Thyroid gland (tissue), 4 donors: ENCODE results near the gene FAR2. TPM values are rescaled to one million over a fixed set of nuclear protein-coding genes. Genes with fewer than 3 reads are reported as not detected.

Source experiments
- DNase-seq, 2 donors: peaks; one replicate each; pipeline ENCODE4 v3.0.0-alpha.2; 2019
- H3K27ac ChIP-seq, 3 donors: fragments of 200-600 bp; sonication (generic); 1 replicate in 2 of 3; 2 replicates in 1 of 3; pipeline ENCODE4 v1.5.1; 2016 to 2019; ENCODE audit warnings: mild to moderate bottlenecking in 1 of 3, moderate library complexity in 1 of 3
- H3K27me3 ChIP-seq: fragments of 200-600 bp; sonication (generic); one replicate; pipeline ENCODE4 v1.5.1; 2019
- H3K36me3 ChIP-seq, 2 donors: fragments of 200-600 bp; sonication (generic); one replicate each; pipeline ENCODE4 v1.5.1; 2016 to 2019
- H3K4me1 ChIP-seq, 2 donors: fragments of 200-600 bp; sonication (generic); one replicate each; pipeline ENCODE4 v1.5.1; 2017 to 2019
- H3K4me3 ChIP-seq, 3 donors: fragments of 200-600 bp; sonication (generic); replicated peaks in 1 of 3; 1 replicate in 2 of 3; 2 replicates in 1 of 3; pipeline ENCODE4 v1.5.1; 2016; ENCODE audit warnings: mild to moderate bottlenecking in 1 of 3
- H3K9me3 ChIP-seq: fragments of 200-600 bp; sonication (generic); one replicate; pipeline ENCODE4 v1.5.1; 2017
- CTCF ChIP-seq, 6 experiments: fragments of 200-600 bp in 3 of 6; fragments of 450-650 bp in 3 of 6; sonication (generic) in 3 of 6; IDR thresholded peaks; one replicate each; pipeline ENCODE4 v1.5.1; 2016 to 2019; ENCODE audit warnings: antibody characterized with exemption in 6 of 6, mild to moderate bottlenecking in 2 of 6, inconsistent platforms in 1 of 6, moderate library complexity in 1 of 6
- POLR2A ChIP-seq, 2 donors: fragments of 450-650 bp; IDR thresholded peaks; one replicate each; pipeline ENCODE4 v1.6.1; 2017; ENCODE audit warnings: antibody characterized with exemption in 2 of 2, mild to moderate bottlenecking in 2 of 2, moderate library complexity in 1 of 2
- WGBS, 2 donors: methylation state at CpG; one replicate each; pipeline ENCODE4 v1.1.5; 2017; 5-methylcytosine and 5-hydroxymethylcytosine counted together
- intact Hi-C: fragments of 100-400 bp; cut with DNase I; formaldehyde crosslinking; loops from one replicate; pipeline ENCODE4 v1.15.1; 2023
- total RNA-seq, 4 donors: library from RNA; depleted of rRNA; stranded (reverse); fragments of >200 nt; gene quantifications; one replicate each; pipeline ENCODE4 v1.2.3, GENCODE V29; 2016

The FAR2 gene
- total RNA-seq, 4 donors from 2014 or later, result 3.2 to 9.1 (median 4.3) TPM

- intact Hi-C loops, result no loop called here
Measured at GRCh38 chr12:29230800-29231560, 81.9 kb downstream of the FAR2 start.

GRCh38 chr12:29232086-29232485, 83.0 kb downstream of the FAR2 start:
- Histone ChIP-seq H3K4me1 (no peaks in the 10 kb centered on the region), H3K27ac (no peak overlapping the region), H3K27me3 (no peaks in the 10 kb centered on the region), H3K4me3 (no peak overlapping the region), H3K9me3 (no peaks in the 10 kb centered on the region), H3K36me3 (no peaks in the 10 kb centered on the region)
- DNase-seq, result no peak
- WGBS, 2 donors, result 74% methylated on average over 3 of the region's 3 CpGs
- intact Hi-C loops, result no loop called here
- TF ChIP-seq POLR2A (IDR thresholded peaks at IDR 0.05), result no peak

More at GRCh38 chr12:29230800-29231560, 81.9 kb downstream of the FAR2 start:
- H3K4me1 ChIP-seq, result no peaks in the 10 kb centered on the region
- TF ChIP-seq CTCF (IDR thresholded peaks at IDR 0.05) (no peak), POLR2A (IDR thresholded peaks at IDR 0.05) (no peak)
- no peak overlapping the region for H3K27ac ChIP-seq
- DNase-seq, result no peak
- 60 to 84% methylated on average over 2 of the region's 2 CpGs for WGBS, 2 donors
- H3K4me3 ChIP-seq, result no peak overlapping the region
- no peaks in the 10 kb centered on the region for H3K27me3 ChIP-seq
- no peaks in the 10 kb centered on the region for H3K36me3 ChIP-seq
- no peaks in the 10 kb centered on the region for H3K9me3 ChIP-seq

GRCh38 chr12:29234552-29234951, 85.5 kb downstream of the FAR2 start:
- WGBS, 2 donors, result 82 to 92% methylated on average over 2 of the region's 2 CpGs
- Histone ChIP-seq H3K4me1 (no peaks in the 10 kb centered on the region), H3K27ac (no peak overlapping the region), H3K4me3 (no peak overlapping the region), H3K9me3 (no peaks in the 10 kb centered on the region), H3K27me3 (no peaks in the 10 kb centered on the region), H3K36me3 (no peaks in the 10 kb centered on the region)
- no peak for TF ChIP-seq CTCF (IDR thresholded peaks at IDR 0.05)
- no peak for TF ChIP-seq POLR2A (IDR thresholded peaks at IDR 0.05)
- intact Hi-C loops, result no loop called here
- DNase-seq, result no peak

GRCh38 chr12:29234965-29235626, 86.0 kb downstream of the FAR2 start:
- Histone ChIP-seq H3K27me3 (no peaks in the 10 kb centered on the region), H3K27ac (no peak overlapping the region), H3K4me3 (no peak overlapping the region), H3K36me3 (no peaks in the 10 kb centered on the region), H3K4me1 (no peaks in the 10 kb centered on the region), H3K9me3 (no peaks in the 10 kb centered on the region)
- 60 to 81% methylated on average over 2 of the region's 2 CpGs for WGBS, 2 donors
- intact Hi-C loops, result no loop called here
- no peak for DNase-seq
- TF ChIP-seq CTCF (IDR thresholded peaks at IDR 0.05) (no peak), POLR2A (IDR thresholded peaks at IDR 0.05) (no peak)

- no peak for DNase-seq
- no peaks in the 10 kb centered on the region for H3K27me3 ChIP-seq
- WGBS, 2 donors, result 55 to 58% methylated on average over 2 of the region's 2 CpGs
- H3K27ac ChIP-seq, result no peak overlapping the region
- no peak overlapping the region for H3K4me3 ChIP-seq
- no peaks in the 10 kb centered on the region for H3K9me3 ChIP-seq
- no peak for TF ChIP-seq CTCF (IDR thresholded peaks at IDR 0.05)
- TF ChIP-seq POLR2A (IDR thresholded peaks at IDR 0.05), result no peak
- no peaks in the 10 kb centered on the region for H3K36me3 ChIP-seq
- intact Hi-C loops, result no loop called here
- peaks cover 0 to 4% of the 10 kb centered on the region in 2 donors for H3K4me1 ChIP-seq
Measured at GRCh38 chr12:29238822-29239291, 89.8 kb downstream of the FAR2 start.
